Hematopoietic multipotent progenitor cell (in vitro differentiated cells): ENCODE data around the gene MAP3K7CL. TPM values are rescaled to one million over a fixed set of nuclear protein-coding genes. Genes with fewer than 3 reads are reported as not detected.

ENCODE experiments used
- DNase-seq, 3 donors: peaks; one replicate each; pipeline ENCODE4 v3.0.0-alpha.2; 2011 to 2015; ENCODE audit warnings: low read depth in 2 of 3, low spot score in 2 of 3
- total RNA-seq: library from RNA; depleted of rRNA; stranded (reverse); fragments of >200 nt; gene quantifications from one replicate; pipeline ENCODE4 v1.2.3, GENCODE V29; 2012

The MAP3K7CL gene, protein sequence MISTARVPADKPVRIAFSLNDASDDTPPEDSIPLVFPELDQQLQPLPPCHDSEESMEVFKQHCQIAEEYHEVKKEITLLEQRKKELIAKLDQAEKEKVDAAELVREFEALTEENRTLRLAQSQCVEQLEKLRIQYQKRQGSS
- total RNA-seq: 4.3 TPM

GRCh38 chr21:29130270-29130969 lies at the start of gene MAP3K7CL:
MAP3K7CL (plus strand) TSS chr21:29130644; CDS start chr21:29133345, 2,701 bp downstream.
- no peak for DNase-seq

GRCh38 chr21:29082046-29082815 lies 48.2 kb upstream of the MAP3K7CL start:
- DNase-seq: no peak

- no peak for DNase-seq
Measured at GRCh38 chr21:29083306-29083705, 47.1 kb upstream of the MAP3K7CL start.

- DNase-seq: no peak
Measured at GRCh38 chr21:29084372-29084771, 46.1 kb upstream of the MAP3K7CL start.

DNA sequence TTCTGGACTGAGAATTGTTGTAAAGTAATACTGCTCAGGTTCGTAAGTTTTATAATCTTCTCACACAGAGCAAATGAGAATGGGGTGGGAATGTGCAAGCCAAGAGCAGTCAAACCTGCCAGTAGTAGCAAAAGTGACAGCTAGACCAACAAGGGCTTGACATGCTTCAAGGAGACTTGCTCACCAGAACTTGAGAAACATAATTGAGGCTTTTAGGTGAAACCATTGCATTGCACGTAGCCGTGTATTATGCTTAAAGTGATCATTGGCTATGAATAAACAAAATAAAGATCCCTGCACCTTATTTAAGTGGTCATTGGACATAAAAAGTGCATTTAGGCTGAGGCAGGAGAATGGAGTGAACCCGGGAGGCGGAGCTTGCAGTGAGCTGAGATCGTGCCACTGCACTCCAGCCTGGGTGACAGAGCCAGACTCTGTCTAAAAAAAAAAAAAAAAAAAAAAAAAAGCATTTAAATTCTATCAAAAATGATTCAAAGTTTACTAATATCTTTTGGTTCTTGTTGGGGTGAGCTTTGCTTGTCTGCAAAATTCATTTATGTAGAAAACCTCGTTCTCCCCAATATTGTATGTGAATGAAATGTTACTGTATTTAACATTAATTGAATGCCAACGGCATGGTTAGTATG lies 45.2 kb upstream of the MAP3K7CL start:
- DNase-seq: no peak

GRCh38 chr21:29091033-29091432 lies 39.4 kb upstream of the MAP3K7CL start:
- no peak for DNase-seq

GRCh38 chr21:29092102-29092959 lies 38.1 kb upstream of the MAP3K7CL start:
- DNase-seq: no peak

GRCh38 chr21:29096218-29097015 lies 34.0 kb upstream of the MAP3K7CL start:
- DNase-seq: no peak

DNA sequence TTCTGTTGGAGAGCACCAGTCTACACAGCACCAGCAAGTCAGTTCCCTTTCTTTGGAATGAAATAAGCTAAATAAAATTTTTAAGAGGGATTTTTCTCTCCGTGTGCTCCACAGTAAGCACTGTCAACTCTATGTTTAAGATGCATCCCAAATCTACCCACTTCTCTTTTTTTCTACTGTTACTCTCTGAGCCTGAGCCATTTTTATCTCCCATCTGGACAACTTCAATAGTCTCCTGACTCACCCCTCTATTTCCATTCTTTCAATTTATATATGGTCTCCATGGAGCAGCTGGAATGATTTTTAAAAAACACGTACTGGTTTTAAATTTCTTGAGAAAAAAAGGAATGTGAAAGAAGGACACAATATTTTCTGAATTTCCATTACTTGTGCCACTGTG lies 32.3 kb upstream of the MAP3K7CL start:
- DNase-seq: no peak

DNA sequence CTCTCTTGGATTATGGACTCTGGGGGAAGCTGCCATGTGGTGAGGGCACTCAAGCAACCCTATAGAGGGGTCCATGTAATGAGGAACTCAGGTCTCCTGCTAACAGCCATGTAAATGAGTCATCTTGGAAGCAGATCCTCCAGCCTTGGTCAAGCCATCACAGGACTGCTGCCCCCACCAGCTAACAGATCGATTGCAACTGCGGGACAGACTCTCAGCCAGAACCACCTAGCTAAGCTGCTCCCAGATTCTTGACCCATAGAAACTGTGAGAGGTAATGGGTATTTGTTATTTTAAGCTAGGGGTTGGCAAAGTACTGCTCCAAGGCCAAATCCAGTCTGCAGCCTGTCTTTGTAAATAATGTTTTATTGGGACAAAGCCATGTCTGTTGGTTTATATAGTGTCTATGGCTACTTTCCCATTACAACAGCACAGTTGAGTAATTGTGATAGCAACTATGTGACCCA lies 27.6 kb upstream of the MAP3K7CL start:
- no peak for DNase-seq

- DNase-seq: no peak
Measured at GRCh38 chr21:29104239-29104708, 26.2 kb upstream of the MAP3K7CL start.

- DNase-seq: no peak
Measured at GRCh38 chr21:29105218-29105617, 25.2 kb upstream of the MAP3K7CL start.

DNA sequence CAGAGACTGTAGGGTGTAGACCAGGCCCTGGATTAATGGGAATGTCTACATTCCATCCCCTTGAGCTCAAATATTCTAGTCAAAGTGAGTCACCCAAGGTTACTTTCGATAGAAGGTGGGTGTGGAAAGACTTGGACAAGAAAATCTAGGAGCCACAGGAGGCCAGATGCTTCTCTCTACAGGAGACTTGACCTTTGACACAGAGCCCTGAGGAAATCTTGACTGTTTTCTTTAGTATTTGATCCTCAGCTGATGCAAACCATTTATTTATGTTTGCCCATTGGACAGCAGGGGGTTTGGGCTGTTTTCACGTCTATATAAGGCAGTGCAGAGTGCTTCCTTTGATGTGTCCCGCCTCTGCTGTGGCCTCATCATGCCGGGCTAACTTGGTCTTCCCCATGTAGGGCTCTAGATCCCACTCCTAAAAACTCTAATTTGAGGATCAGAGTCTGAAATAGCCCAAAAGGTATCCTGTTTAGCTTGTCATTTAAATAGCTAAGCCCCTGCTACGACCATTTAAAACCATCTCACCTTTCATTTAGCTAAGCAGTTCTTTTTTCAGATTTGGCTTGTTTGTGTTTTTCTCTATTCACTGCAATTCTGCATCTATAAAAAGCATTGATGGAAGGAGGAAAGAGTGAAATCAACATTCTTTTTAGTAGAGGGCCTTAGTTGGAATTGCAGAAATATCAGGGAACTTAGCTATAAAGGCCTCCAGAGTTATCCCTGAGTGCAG lies 15.5 kb upstream of the MAP3K7CL start:
- no peak for DNase-seq

- DNase-seq: no peak
Measured at GRCh38 chr21:29115899-29116298, 14.5 kb upstream of the MAP3K7CL start.

DNA sequence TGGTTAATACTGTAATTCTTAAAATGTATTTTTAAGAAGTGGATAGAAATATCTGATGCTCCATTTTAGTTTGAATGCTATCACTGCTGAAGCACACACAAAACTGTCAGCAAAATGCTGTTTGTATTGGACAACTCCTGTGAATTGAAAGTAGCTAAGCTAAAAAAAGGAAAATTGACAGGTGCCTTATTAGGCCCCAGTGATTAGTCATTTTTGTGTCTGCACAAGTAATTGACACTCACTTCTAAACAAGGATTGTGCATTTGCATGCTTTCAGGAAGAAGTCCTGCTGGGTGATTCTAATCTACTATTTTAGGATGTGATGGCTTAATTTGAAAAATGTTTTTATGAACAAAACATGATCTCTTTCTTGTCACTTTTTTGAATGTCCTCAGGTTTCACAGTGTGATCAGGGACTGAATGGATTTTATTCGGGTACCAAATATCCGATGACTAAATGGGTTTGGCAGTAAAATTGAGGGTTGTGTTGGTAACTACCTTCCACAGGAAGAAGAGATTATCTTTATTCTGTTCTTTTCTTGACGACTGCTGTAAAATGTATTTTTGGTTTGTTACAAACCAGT lies 13.0 kb upstream of the MAP3K7CL start:
- no peak for DNase-seq

- no peak for DNase-seq
Measured at GRCh38 chr21:29121759-29122158, 8.7 kb upstream of the MAP3K7CL start.

DNA sequence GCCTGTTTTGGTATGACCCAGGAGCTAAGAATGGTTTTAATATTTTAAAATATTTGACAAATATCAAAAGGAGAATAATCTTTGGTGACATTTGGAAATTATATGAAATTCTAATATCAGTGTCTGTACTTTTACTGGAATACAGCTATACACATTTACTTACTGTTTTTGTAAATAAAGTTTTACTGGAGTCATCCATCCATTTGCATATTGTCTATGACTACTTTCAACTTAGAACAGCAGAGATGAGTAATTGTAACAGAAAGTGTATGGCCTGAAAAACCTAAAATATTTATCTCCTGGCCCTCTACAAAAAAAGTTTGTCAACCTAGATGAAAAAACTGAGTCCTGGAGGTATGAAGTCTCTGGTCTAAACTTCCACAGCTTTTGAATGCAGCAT lies 5.8 kb upstream of the MAP3K7CL start:
- DNase-seq: no peak

GRCh38 chr21:29125191-29125590 lies 5.3 kb upstream of the MAP3K7CL start:
- no peak for DNase-seq
